Activated CD4-positive, CD25-positive, alpha-beta regulatory T cell treated with anti-CD3 and anti-CD28 coated beads, Interleukin-2, amount 50 U/mL, for 72 hours (primary cell): ENCODE data around the gene CACNA1A.
"Not testable (repeated sequence)": the region's sequence is repeated elsewhere in the genome, so short reads cannot be mapped to it uniquely, and the experiment has no call there.

Source experiments
- DNase-seq: peaks from one replicate; pipeline ENCODE4 v3.0.0; 2021

CACNA1A gene

DNA sequence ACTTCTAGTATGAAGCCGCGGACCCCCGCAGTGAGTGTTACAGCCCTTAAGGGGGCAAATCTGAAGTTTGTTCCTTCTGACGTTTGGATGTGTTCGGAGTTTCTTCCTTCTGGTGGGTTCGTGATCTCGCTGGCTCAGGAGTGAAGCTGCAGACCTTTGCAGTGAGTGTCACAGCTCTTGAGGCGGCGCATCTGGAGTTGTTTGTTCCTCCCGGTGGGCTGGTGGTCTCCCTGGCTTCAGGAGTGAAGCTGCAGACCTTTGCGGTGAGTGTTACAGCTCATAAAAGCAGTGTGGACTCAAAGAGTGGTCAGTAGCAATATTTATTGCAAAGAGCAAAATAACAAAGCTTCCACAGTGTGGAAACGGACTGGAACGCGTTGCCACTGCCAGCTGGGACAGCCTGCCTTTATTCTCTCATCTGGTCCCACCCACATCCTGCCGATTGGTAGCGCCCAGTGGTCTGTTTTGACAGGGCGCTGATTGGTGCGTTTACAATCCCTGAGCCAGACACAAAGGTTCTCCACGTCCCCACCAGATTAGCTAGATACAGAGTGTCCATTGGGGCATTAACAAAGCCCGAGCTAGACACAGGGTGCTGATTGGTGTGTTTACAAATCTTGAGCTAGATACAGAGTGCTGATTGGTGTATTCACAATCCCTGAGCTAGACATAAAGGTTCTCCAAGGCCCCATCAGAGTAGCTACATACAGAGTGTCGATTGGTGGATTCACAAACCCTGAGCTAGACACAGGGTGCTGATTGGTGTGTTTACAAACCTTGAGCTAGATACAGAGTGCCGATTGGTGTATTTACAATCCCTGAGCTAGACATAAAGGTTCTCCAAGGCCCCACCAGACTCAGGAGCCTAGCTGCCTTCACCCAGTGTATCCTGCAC lies 320.3 kb downstream of the CACNA1A start:
- DNase-seq: not testable (repeated sequence)

DNA sequence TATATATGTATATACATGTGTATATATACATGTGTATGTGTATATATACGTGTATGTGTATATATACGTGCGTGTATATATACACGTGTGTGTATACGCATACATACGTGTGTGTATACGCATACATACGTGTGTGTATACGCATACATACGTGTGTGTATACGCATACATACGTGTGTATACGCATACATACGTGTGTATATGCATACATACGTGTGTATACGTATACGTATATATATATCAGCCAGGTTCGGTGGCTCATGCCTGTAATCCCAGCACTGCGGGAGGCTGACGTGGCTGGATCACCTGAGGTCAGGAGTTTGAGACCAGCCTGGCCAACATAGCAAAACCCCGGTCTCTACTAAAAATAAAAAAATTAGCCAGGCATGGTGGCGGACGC lies 321.4 kb downstream of the CACNA1A start:
- not testable (repeated sequence) for DNase-seq

DNA sequence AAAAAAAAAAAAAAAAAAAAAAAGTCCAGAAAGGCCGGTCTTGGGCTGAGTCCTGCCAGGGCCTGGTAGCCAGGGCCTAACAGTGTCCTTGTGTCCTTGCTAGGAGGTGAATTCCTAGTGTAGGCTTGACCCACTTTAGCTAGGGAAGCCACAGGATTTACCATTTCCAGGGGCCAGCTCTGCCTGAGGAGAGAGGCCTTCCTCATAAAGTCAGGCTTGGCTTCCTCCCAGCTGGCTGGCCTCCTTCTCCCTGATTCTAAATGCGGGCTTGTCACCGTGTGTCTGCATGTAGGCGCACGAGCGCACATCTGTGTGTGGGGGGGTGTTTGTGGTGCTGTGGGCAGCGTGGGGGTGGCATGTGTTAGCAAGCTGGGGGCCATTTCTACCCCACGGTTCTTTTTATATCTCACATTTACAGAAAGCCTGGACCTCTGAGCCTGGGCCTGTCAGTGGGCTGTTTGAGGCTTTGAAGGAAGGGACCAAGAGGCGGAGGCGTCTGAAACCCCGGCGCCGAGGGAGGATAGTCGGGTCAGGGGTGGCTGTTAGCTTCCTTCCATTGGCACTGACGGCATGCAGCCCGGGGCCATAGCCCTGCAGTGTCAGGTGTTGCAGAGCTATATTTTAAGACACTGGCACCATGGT lies 324.4 kb downstream of the CACNA1A start:
- no peak for DNase-seq

DNA sequence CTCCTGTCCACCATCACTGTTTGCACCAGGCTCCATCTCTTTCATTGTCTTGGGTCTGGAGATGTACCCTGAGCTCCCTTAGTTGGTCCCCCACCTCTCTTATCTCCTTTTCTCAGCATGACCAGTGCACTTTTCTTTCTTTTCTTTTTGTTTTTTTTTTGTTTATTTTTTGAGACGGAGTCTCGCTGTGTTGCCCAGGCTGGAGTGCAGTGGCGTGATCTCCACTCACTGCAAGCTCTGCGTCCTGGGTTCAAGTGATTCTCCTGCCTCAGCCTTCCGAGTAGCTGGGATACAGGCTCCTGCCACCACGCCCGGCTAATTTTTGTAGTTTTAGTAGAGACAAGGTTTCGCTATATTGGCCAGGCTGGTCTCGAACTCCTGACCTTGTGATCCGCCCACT lies 328.0 kb downstream of the CACNA1A start:
- DNase-seq: not testable (repeated sequence)

DNA sequence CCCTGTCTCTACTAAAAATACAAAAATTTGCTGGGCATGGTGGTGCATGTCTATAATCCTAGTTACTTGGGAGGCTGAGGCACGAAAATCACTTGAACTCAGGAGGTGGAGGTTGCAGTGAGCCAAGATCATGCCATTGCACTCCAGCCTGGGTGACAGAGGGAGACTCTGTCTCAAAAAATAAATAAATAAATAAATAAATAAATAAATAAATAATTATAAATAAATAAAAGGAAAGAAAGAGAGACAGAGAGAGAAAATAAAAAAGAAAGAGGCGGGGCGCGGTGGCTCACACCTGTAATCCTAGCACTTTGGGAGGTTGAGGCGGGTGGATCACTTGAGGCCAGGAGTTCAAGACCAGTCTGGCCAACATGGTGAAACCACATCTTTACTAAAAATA lies 328.7 kb downstream of the CACNA1A start:
- DNase-seq: not testable (repeated sequence)

DNA sequence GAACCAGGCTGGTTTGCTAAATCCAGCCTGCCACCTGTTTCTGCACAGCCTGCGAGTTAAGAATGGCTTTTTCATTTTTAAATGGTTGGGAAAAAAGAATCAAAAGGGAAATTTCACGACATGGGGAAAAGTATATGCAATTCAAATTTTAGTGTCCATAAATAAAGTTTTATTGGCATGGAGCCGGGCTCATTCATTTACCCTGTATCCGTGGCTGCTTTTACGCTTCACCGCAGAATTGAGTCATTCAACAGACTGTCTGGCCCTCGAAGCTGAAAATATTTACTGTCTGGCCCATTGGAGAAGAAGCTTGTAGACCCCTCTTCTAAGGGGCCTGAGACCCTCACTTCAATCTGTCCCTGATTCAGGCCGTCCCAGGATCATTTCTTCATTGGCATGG lies 329.9 kb downstream of the CACNA1A start:
- DNase-seq: no peak

DNA sequence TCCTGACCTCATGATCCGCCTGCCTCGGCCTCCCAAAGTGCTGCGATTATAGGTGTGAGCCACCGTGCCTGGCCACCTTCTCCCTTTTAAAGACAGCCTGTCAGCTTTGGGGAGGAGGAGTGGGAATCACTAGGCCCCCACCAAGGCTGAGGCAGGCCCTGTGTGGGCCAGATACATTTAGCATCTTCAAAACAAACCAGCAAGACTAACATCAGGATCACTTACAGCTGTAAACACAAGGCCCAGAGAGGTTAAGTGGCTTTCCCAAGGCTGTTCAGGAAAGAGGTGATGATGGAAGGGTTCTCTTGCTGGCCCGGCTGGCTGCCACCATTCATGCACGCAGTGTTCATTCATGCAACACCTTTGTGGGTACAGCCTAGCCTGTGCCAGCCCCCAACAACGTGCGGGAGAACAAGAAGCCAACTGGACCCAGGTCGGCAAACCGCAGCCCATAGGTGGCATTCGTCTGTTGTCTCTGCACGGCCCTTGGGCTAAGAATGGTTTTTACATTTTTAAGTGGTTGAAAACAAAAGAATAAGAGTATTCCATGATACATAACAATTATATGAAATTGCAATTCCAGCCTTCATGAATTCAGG lies 333.0 kb downstream of the CACNA1A start:
- DNase-seq: no peak

- peak; percentile 63 for DNase-seq
Measured at GRCh38 chr19:13172346-13173138, 333.7 kb downstream of the CACNA1A start.

DNA sequence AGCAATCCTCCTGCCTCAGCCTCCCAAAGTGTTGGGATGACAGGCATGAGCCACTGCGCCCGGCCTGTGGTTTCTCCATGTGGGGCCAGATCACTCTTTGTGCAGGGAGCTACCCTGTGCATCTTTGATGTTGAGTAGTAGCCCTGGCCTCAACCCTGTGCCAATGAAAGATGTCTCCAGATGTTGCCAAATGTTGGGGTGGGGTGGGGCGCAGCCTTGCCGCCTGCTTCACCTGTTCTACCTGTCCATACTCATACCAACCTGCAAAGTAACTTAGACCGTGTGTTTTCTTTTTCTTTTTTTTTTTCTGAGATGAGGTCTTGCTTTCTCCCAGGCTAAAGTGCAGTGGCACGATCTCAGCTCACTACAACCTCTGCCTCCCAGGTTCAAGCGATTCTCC lies 335.1 kb downstream of the CACNA1A start:
- DNase-seq: no peak

DNA sequence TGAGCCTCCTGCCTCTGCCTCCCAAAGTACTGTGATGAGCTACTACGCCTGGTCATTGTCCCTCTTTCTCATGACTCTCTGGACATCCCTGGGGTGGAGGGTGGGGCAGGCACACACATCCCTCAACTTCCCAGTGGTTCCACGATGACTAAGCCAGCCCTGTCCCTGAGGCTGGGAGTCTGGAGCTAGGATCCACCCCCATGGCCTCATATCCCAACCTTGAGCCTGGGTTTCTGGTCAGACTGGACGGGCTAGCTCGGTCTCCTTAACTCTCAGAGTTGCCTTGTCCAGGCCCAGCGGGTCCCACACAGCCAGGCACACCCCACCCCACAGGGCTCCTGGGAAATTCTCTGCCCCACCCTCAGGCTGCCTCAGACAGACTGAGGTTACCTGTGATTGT lies 336.5 kb downstream of the CACNA1A start:
- DNase-seq: no peak

GRCh38 chr19:13166151-13166550 lies 340.1 kb downstream of the CACNA1A start:
- not testable (repeated sequence) for DNase-seq

- no peak for DNase-seq
Measured at GRCh38 chr19:13165162-13165997, 340.9 kb downstream of the CACNA1A start.

DNA sequence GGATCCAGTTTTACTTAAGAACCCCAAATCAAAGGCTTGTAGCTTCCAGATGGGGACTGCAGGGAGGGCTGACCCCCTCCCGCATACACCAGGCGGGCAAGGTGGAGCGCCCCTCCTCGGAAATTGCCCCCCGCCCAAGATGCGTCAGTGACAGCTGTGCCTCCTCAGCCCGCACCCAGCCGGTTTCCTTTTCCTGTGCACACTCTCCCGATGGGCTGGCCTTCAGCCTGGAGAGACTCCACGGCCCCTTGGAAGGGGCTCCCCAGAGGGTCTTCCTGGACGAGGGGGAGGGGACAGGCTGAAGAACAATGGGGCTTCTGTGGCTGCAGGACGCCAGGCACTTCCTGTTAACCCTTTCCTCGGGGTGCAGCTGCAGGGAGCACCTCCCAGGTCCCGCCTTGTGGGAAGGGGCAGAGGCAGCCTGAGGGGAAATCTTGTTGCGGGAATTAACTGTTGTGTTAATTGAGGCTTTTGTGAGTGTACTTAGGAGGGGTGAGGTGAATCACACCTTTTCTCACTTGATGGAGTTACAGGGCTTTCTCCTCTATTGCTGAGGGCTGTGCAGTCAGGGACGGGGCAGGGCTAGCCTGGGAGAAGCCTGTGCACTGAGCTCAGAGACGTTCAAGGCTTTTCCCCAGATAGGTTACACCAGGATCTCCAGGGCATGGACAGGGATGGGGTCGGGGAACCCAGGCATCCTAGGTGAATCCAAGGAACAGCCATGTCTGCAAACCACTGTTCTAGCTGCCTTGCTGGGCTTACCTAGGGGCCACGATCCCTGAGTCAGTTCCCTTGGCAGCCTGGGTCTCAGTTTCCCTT lies 341.7 kb downstream of the CACNA1A start:
- peak; percentile 39 for DNase-seq

- peak; percentile 45 for DNase-seq
Measured at GRCh38 chr19:13163609-13164342, 342.5 kb downstream of the CACNA1A start.

DNA sequence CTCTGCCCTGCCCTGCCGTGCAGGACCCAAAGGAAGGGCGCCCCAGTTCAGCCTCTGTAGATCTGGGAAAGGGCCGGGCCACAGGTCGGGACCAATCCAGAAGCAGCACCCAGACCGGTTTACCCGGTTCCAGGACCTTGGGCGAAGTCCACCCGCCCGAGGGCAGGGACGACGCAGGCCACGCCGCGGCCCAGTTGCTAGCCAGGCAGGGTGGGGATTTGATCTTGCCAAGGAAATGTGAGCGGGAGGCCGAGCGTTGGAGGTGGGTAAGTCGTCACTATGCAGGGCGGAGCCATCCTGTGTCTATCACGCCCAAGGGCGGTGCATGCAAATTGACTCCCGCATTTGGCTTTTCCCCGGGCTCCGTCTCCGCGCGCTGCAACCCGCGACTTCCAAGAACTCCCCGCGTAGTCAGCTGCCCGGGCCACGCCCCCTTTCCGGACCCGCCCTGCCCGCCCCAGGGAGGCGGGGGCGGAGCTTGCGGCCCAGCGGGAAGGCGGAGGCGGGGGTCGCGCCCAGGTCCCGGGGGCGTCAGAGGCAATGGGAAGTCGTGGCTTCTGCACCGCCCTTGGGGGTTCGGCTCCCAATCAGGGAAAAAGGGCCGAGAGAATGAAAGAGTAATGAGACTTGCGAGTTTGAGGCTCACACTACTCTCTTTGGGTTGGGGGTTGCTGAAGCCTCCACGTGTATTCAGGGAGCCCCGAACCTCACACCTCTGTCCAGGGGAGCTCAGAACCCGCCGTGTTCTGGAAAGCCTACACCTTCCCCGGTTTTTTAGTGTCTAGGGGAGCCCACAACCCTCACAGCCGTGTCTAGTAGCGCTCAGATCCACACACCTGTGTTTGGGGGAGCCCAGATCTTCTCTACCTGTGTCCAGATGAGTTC lies 343.3 kb downstream of the CACNA1A start:
- DNase-seq: peak; percentile 81

DNA sequence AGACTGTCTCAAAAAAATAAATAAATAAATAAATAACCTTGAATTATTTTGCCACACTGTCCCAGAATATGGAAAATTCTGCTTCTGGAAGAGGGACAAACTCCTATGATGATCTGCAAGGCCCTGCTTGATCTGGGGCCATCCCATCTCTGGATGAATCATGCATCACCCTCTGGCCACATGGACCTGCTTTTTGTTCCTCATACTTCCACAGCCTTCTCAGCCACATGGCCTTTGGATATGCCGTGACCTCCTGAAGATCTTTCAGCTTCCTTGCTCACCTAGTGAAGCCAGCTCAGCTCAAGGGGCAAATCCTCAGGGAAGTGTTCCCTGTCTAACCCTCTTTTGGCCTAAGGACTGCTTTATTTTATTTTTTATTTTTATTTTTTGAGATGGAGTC lies 345.7 kb downstream of the CACNA1A start:
- DNase-seq: no peak

DNA sequence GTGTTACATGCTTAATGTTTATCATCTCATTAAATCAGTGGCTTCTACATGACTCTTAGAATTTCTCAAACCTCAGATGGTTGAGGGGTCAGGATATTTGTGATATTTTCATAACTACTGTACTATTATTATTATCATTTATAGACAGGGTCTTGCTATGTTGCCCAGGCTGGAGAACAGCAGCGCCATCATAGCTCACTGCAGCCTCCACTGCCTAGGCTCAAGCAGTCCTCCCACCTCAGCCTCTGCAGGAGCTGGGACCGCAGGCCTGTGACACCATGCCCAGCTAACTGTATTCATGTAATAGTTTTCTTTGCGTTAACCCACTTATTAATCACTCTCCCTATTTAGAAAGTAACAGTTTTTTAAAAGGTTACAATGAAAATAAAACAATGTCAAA lies 346.6 kb downstream of the CACNA1A start:
- no peak for DNase-seq
